Kidney (tissue), 14 donors: ENCODE measurements around the gene FADS2. TPM values are rescaled to one million over a fixed set of nuclear protein-coding genes. Genes with fewer than 3 reads are reported as not detected.

Source experiments
- DNase-seq, 5 donors: peaks; one replicate each; pipeline ENCODE4 v3.0.0-alpha.2; 2013 to 2020
- FAIRE-seq: peaks from 2 replicates; lab custom pipeline; 2012; peaks lifted over from hg19 to GRCh38; lab: Jason Lieb, UNC
- H3K27ac ChIP-seq, 2 donors: one replicate each; pipeline ENCODE4 v1.7.0; 2013; ENCODE audit warnings: low read depth in 2 of 2, low read length in 2 of 2, inconsistent platforms in 1 of 2
- H3K27me3 ChIP-seq: one replicate; pipeline ENCODE4 v1.7.1; 2013; ENCODE audit warnings: low read length, inconsistent platforms; ENCODE audit not compliant: control insufficient read depth, insufficient read depth
- H3K36me3 ChIP-seq, 3 donors: one replicate each; pipeline versions ENCODE4 v1.7.0 to v1.7.1; 2013; ENCODE audit warnings: low read length in 3 of 3, control low read depth in 1 of 3, inconsistent platforms in 1 of 3; ENCODE audit not compliant: insufficient read depth in 3 of 3, control insufficient read depth in 2 of 3
- H3K4me1 ChIP-seq, 3 donors: one replicate each; pipeline versions ENCODE4 v1.7.0 to v1.7.1; 2013; ENCODE audit warnings: low read length in 3 of 3, inconsistent platforms in 1 of 3, low read depth in 1 of 3; ENCODE audit not compliant: control insufficient read depth in 2 of 3, insufficient read depth in 2 of 3
- H3K4me3 ChIP-seq, 3 donors: one replicate each; pipeline versions ENCODE4 v1.7.0 to v1.8.1; 2013; ENCODE audit warnings: low read length in 3 of 3, control low read depth in 1 of 3, inconsistent platforms in 1 of 3
- H3K9ac ChIP-seq, 3 donors: one replicate each; pipeline versions ENCODE4 v1.7.0 to v1.7.1; 2013; ENCODE audit warnings: low read length in 3 of 3, control low read depth in 1 of 3, inconsistent platforms in 1 of 3
- H3K9me3 ChIP-seq, 3 donors: one replicate each; pipeline versions ENCODE4 v1.7.0 to v1.7.1; 2013; ENCODE audit warnings: low read length in 3 of 3, control low read depth in 1 of 3, inconsistent platforms in 1 of 3; ENCODE audit not compliant: control insufficient read depth in 2 of 3, insufficient read depth in 1 of 3
- CTCF ChIP-seq: IDR thresholded peaks from 3 replicates; pipeline ENCODE4 v1.5.1; 2012; ENCODE audit warnings: mild to moderate bottlenecking, moderate library complexity, borderline replicate concordance; ENCODE audit not compliant: insufficient read depth; ENCODE audit errors: extremely low read depth
- intact Hi-C: fragments of 100-400 bp; cut with DNase I; formaldehyde crosslinking; loops from one replicate; pipeline ENCODE4 v1.11.1; 2022
- polyA plus RNA-seq: library from polyadenylated mRNA; stranded (reverse); fragments of 350-450 nt; fragmentation: Illumina TruSeq; extraction: RNeasy Lipid Tissue Mini Kit (QIAGEN cat#74804); gene quantifications from one replicate; pipeline ENCODE4 v1.2.3, GENCODE V29; 2014; ENCODE audit warnings: low read depth, low replicate concordance; ENCODE audit not compliant: insufficient read depth
- total RNA-seq: library from RNA; stranded (reverse); fragmentation: NEBNext Ultra II Directional; extraction: Animal tissue kit (Norgen Biotek cat#: 25700); gene quantifications from one replicate; pipeline ENCODE4 v1.2.1, GENCODE V29; 2021
- donor health status: control.
- donor health status: control.
- donor health status: control.
- donor health status: control.
- donor health status: control.
- donor health status: DM: yes; HTN: yes; CAD: no.
- donor health status: Normal renal cell carcinoma (clear cell type).

FADS2 gene
- total and polyA plus RNA-seq, 2 donors from 2014 or later, result 9.8 to 49.2 TPM

- Histone ChIP-seq H3K9me3 (no peaks in the 10 kb centered on the region), H3K27ac (no peak overlapping the region), H3K27me3 (no peaks in the 10 kb centered on the region), H3K4me1 (peaks cover 0 to 3% (median 0%) of the 10 kb centered on the region in 3 donors), H3K9ac (no peak overlapping the region), H3K4me3 (no peak overlapping the region), H3K36me3 (peaks cover 0 to 8% (median 0%) of the 10 kb centered on the region in 3 donors)
- FAIRE-seq, result no peak
- peak; percentile 84 for TF ChIP-seq CTCF
- intact Hi-C loops, result loop anchor here (5.0 kb wide), 1 partner anchor 185 kb away; no protein-coding TSS in a partner anchor
- DNase-seq, result peak; percentile 80 to 91 (median 87)
Measured at GRCh38 chr11:61897387-61898246, 69.5 kb downstream of the FADS2 start.

- H3K9ac ChIP-seq, result no peak overlapping the region
- FAIRE-seq (no peak), DNase-seq (no peak)
- peaks cover 0 to 8% (median 0%) of the 10 kb centered on the region in 3 donors for H3K36me3 ChIP-seq
- no peaks in the 10 kb centered on the region for H3K9me3 ChIP-seq
- no peak for TF ChIP-seq CTCF
- no peak overlapping the region for H3K27ac ChIP-seq
- peaks cover 0 to 3% (median 0%) of the 10 kb centered on the region in 3 donors for H3K4me1 ChIP-seq
- no peaks in the 10 kb centered on the region for H3K27me3 ChIP-seq
- intact Hi-C loops, result loop anchor here (5.0 kb wide), 1 partner anchor 184 kb away; no protein-coding TSS in a partner anchor
- H3K4me3 ChIP-seq, result no peak overlapping the region
Measured at GRCh38 chr11:61898247-61898582, 70.1 kb downstream of the FADS2 start.

GRCh38 chr11:61899146-61899841 lies 71.2 kb downstream of the FADS2 start:
- Histone ChIP-seq H3K9me3 (no peaks in the 10 kb centered on the region), H3K27ac (no peak overlapping the region), H3K4me1 (peaks cover 0 to 6% (median 6%) of the 10 kb centered on the region in 3 donors), H3K4me3 (no peak overlapping the region), H3K27me3 (no peaks in the 10 kb centered on the region), H3K36me3 (peaks cover 0 to 8% (median 0%) of the 10 kb centered on the region in 3 donors), H3K9ac (no peak overlapping the region)
- FAIRE-seq (no peak), DNase-seq (peak; percentile 78 to 92 (median 89))
- intact Hi-C loops, result loop anchor here (5.0 kb wide), 1 partner anchor 183 kb away; no protein-coding TSS in a partner anchor
- TF ChIP-seq CTCF, result peak; percentile 99
